GM18868 (cell line): ENCODE measurements around the gene SH3TC1.

Experiments used
- ATAC-seq: cut with Tn5 transposase; IDR thresholded peaks from one replicate; pipeline ENCODE4 v1.9.1; 2021; ENCODE audit warnings: mild to moderate bottlenecking, moderate library complexity; ENCODE audit not compliant: unreplicated experiment

Gene SH3TC1

GRCh38 chr4:8180310-8181093 lies 18.6 kb upstream of the SH3TC1 start:
- ATAC-seq = no peak

DNA sequence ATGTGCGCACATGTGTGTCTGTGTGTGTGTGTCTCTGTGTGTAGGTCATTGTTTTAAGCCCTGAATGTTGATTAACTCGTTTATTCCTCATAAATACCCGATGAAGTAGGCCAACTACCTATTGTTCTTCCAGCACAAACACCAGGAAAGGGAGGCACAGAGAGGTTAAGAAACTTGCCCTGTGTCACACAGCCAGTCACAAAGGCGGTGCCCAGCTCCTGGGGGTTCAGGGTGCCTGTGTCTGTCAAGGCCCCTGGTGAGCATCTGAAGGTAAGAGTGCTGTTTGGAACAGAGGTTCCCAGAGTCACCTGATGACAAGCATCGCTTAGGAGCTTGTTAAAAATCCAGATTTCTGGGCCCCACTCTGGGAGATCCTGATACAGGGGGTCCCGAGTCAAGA lies 18.0 kb upstream of the SH3TC1 start:
- ATAC-seq = no peak

DNA sequence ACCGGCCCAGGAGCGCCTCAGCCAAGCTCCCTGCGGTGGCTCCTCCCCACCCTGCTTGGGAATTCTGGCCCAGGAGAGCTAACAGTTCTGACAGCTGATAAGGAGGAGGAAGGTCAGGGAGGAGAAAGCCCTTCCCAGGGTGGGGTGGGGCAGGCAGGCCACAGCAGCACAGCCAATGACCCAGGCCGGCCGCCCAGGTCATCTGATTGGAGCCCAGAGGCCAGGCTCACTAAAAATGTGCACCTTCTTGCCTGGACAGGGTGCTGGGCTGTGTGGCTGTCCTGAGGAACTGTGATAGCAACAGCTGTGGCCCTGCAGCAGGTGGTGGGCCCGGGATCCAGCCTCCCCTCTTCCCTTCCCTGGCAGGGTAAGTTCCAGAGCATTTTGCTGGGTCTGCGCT lies 17.2 kb upstream of the SH3TC1 start:
- ATAC-seq = no peak

DNA sequence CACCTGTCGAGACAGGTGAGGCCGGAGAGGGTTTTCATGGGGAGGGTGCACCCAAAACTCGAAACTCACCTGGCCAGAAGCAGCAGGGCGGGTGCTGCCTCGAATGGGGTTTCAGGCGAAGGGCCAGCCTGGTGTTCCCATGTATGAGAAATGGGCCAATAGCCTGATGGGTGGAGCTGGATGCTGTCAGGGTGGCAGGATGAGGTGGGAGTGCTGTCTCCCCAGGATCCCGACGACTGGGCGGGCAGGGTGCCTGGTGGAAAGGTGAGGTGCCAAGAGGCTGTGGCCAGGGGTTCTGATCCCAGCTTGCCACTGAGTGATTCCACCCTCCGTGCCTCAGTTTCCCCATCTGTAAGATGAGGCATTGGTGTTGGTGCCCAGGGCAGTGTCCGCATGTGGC lies 16.8 kb upstream of the SH3TC1 start:
- no peak for ATAC-seq

DNA sequence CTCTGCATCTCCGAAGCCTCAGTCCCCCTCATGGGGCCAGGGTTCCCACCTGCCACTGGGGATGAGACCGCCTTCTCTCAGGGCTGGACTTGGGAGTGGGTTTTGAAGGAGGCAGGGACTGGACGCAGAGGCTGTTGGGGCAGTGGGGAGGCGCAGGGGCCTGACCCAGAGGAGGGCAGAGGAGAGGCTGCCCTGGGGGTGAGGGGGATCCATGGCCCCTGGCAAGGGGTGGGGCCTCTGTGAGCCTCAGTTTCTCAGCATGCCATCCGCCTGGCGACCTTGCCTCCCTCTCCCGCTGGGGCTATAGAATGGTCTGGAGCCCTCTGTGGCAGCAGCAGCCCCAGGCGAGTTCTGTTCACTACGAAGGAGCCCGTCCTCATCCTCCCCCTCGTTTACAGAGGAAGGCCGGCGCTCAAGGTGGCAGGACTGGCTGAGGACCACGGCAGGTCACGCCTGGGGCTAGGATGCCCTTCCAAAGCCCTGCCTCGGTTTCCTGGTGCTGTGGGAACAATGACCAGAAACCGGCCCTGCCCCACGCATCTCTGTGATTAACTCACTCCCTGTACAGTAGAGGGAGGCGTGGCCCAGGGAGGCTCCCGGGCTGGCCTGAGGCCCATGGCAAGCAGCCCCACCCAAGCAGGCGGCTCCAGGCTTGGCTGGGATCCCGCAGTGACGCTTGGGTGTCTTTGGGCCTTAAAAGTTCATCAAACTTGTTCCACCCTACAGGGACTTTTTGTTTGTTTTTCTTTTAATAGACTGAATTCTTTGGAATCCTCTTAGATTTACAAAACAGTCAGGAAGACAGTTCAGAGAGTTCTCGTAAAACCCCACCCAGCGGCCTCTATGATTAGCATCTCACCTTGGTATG lies 16.0 kb upstream of the SH3TC1 start:
- no peak for ATAC-seq

DNA sequence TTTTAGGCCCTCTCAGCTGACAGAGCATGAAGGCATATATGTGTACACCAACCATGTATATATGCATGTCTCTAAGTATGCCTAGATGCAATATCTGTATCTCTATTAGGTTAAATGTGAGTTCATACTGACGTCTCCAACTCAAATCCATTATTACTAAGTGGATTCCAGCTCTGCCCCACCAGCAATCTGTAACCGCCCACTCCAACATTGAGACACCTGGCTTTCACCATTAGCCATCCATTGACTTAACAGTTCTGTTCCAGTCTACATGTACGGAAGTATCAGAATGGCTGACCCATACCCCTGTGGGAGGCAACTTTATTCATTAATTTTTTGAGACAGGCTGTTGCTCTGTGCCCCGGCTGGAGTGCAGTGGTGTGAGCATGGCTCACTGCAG lies 15.0 kb upstream of the SH3TC1 start:
- ATAC-seq = no peak

- no peak for ATAC-seq
Measured at GRCh38 chr4:8185295-8185694, 13.8 kb upstream of the SH3TC1 start.

GRCh38 chr4:8185930-8186329 lies 13.2 kb upstream of the SH3TC1 start:
- no peak for ATAC-seq

- no peak for ATAC-seq
Measured at GRCh38 chr4:8188085-8188484, 11.0 kb upstream of the SH3TC1 start.

DNA sequence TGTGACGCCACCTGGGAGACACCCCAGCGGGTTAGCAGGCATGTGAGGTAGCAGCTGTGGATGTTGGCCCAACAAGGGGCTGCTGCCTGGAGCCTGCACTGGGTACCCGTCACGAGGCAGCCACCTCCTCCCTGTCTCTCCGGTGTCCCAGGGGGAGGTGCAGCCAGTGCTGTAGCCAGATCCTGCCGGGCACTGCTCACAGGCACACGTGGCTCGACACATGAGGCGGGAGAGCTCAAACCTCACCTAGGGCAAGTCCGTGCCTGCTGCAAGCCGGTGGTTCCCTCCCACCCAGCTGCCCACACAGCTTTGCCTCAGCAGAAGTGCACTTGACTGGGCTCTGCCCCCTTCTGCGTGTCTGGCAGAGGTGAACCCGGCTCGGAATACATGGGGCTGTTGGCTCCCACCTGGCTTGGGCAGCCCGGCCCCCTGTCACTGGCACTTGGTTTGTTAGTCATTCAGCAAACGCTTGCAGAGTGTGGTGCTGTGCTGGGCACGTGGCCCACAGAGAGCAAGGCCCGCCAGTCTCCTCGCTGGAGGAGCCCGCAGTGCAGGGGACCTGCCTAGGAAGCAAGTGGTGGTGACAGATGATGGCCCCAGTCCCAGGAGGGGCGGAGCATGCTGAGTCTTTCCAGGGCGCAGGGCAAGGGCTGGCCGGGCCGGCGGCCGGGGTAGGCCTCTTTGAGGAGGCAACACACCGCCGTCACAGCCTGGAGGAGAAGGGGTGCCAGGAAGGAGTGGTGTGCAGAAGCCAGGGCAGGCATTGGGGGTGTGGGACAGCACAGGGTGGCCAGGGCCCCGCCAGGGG lies 10.1 kb upstream of the SH3TC1 start:
- no peak for ATAC-seq

DNA sequence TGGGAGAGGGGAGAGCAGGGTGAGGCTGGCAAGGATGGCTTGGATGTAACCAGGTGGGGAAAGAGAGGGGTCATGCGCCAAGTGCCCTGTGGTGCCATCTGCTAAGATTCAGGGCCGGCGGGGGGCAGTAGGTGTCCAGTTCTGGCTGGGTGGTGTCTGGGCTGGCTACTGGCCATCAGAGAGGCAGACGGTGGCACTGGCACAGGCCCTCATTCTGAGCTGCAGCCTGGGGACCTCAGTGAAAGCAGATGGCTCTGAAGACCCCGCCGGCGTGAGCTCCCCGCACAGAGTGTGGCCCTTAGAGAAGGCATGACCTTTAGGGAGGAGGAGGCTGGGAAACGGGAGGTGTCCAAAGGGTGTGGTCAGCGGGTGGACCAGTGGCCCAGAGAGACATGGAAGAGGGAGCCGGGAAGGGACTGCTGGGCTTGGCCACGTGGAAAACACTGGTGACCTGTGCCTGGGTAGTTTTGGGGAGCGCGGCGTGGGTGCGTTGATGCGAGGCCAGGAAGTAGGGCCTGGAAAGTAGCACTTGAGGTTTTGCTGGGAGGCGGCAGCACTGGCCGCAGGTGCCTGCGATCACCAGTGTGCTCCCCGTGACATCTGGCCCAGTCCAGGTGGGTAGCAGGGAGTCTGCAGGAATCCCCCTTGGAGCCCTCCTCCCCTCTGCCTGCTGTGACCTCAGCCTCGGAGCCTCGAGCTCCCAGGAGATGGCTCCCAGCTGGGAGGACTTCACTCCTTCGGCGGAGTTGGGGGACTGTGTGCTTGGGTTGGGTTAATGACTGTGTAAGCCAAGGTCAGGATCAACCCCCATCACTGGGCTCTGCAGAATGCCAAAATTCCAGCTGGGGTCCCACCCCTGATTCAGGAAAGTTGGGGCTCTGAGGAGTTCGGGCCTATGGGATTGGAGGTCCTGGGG lies 9.3 kb upstream of the SH3TC1 start:
- ATAC-seq = no peak

GRCh38 chr4:8191136-8191747 lies 7.8 kb upstream of the SH3TC1 start:
- ATAC-seq = peak; percentile 35

GRCh38 chr4:8192748-8193738 lies 6.0 kb upstream of the SH3TC1 start:
- ATAC-seq = peak; percentile 97

GRCh38 chr4:8194306-8195242 lies 4.5 kb upstream of the SH3TC1 start:
- ATAC-seq = no peak

GRCh38 chr4:8195431-8195830 lies 3.7 kb upstream of the SH3TC1 start:
- ATAC-seq = no peak

DNA sequence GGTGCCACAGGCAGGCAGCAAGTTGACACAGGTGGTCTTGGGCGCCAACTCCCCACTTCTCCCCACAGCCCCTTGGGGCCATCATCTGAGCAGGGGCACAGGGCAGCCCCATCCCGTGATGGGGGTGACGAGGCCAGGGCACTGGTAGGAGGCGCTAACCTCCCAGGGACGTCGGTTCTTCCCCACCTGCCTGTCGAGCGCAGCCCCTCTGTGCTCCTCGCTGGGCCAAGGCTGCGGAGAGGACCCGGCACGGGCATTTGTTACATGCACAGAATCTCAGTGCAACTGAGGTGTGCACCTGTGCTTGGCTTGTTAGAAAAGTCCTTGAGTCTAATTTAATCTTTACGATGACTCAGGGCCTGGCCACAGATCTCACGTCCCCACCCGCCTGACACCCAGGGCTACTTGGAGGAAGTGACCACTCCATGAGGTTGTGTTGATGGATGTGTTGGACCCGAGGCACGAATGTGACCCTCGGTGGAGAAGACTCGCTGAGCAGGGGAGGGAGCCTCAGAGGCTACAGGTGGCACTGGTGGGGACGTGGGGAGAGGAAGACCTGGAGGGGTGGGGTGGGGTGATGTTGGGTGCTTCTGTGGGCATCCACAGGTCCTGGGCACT lies 3.1 kb upstream of the SH3TC1 start:
- ATAC-seq = no peak

DNA sequence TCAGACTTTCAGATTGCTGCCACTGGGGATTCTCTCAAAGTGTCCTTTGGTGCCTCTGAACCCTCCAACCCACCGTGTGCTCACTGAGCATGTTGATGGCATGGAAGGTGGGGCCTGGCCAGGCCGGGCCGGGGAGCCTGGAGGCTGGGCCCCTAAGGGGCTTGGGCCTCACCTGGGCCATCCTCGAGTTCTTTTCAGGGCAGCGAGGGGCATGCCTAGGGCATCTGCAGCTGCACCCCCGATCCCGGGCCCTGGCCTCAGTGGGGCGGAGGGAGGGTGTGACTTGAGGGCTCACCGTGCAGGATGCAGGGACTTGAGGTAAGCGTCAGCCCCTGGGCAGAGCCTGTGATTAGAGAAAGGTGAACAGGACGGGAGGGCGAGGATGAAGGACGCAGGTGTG lies 1.6 kb upstream of the SH3TC1 start:
- ATAC-seq = no peak
